ENCODE measurements around the gene METTL8.

The METTL8 gene

GRCh38 chr2:171433763-171434012, at the start of gene METTL8:
Gene METTL8 (minus strand): TSS chr2:171433990. CDS start chr2:171392185, 41,805 bp downstream.
- H3K79me2 ChIP-seq (ENCODE audit: insufficient read depth, low read length), result peaks cover 55% of the 10 kb centered on the region
- no peaks in the 10 kb centered on the region; the same call in 1 of the 2 replicates for H3K36me3 ChIP-seq (ENCODE audit: insufficient read depth, low read length)

GRCh38 chr2:171482877-171483276, 49.1 kb upstream of the METTL8 start:
- Histone ChIP-seq H4K20me1 (ENCODE audit: insufficient read depth, low read length, poor library complexity, severe bottlenecking) (no peaks in the 10 kb centered on the region), H3K9me2 (replicated peaks; ENCODE audit: low read depth, low read length) (no peaks in the 10 kb centered on the region), H3K4me2 (ENCODE audit: low read depth, low read length, poor library complexity, severe bottlenecking) (no peak overlapping the region), H3K4me1 (ENCODE audit: insufficient read depth, low read length, poor library complexity, severe bottlenecking) (peaks cover 6% of the 10 kb centered on the region), H3K79me2 (ENCODE audit: insufficient read depth, low read length) (no peaks in the 10 kb centered on the region), H3K4me3 (ENCODE audit: low read length, poor library complexity, severe bottlenecking) (no peak overlapping the region), H3K27me3 (ENCODE audit: insufficient read depth, low read length, poor library complexity, severe bottlenecking) (no peaks in the 10 kb centered on the region), H3K9ac (ENCODE audit: low read depth, low read length, poor library complexity, severe bottlenecking) (no peak overlapping the region), H2AFZ (ENCODE audit: low read length) (no peak overlapping the region), H3K36me3 (ENCODE audit: insufficient read depth, low read length) (peaks cover 38% of the 10 kb centered on the region; the same call in 1 of the 2 replicates), H3K9me3 (ENCODE audit: insufficient read depth, low read depth, low read length) (no peaks in the 10 kb centered on the region), H3F3A (ENCODE audit: low read depth) (no peaks in the 10 kb centered on the region)
- TF ChIP-seq EZH2phosphoT487 (IDR thresholded peaks at IDR 0.05; ENCODE audit: borderline replicate concordance), result no peak
- TF ChIP-seq CTCF (conservative IDR thresholded peaks at IDR 0.05; ENCODE audit: low read length), result no peak

More at GRCh38 chr2:171433763-171434012, at the start of gene METTL8:
- peaks cover 7% of the 10 kb centered on the region for H4K20me1 ChIP-seq (ENCODE audit: insufficient read depth, low read length, poor library complexity, severe bottlenecking)
- H3K4me3 ChIP-seq (ENCODE audit: low read length, poor library complexity, severe bottlenecking), result peak within 1 kb of the TSS; percentile 91
- TF ChIP-seq CTCF (conservative IDR thresholded peaks at IDR 0.05; ENCODE audit: low read length), result peak; percentile 66
- no peak for TF ChIP-seq EZH2phosphoT487 (IDR thresholded peaks at IDR 0.05; ENCODE audit: borderline replicate concordance)
- H2AFZ ChIP-seq (ENCODE audit: low read length), result peak within 1 kb of the TSS; percentile 96
- no peaks in the 10 kb centered on the region for H3K9me2 ChIP-seq (replicated peaks; ENCODE audit: low read depth, low read length)
- peak within 1 kb of the TSS; percentile 82 for H3K4me2 ChIP-seq (ENCODE audit: low read depth, low read length, poor library complexity, severe bottlenecking)
- H3K9me3 ChIP-seq (ENCODE audit: insufficient read depth, low read depth, low read length), result peaks cover 15% of the 10 kb centered on the region
- peaks cover 27% of the 10 kb centered on the region for H3K4me1 ChIP-seq (ENCODE audit: insufficient read depth, low read length, poor library complexity, severe bottlenecking)
- H3F3A ChIP-seq (ENCODE audit: low read depth), result no peaks in the 10 kb centered on the region
- H3K27me3 ChIP-seq (ENCODE audit: insufficient read depth, low read length, poor library complexity, severe bottlenecking), result no peaks in the 10 kb centered on the region
- H3K9ac ChIP-seq (ENCODE audit: low read depth, low read length, poor library complexity, severe bottlenecking), result peak within 1 kb of the TSS; percentile 91

- no peaks in the 10 kb centered on the region for H3K9me3 ChIP-seq (ENCODE audit: insufficient read depth, low read depth, low read length)
- H3K79me2 ChIP-seq (ENCODE audit: insufficient read depth, low read length), result no peaks in the 10 kb centered on the region
- H3K36me3 ChIP-seq (ENCODE audit: insufficient read depth, low read length), result peaks cover 38% of the 10 kb centered on the region; the same call in 1 of the 2 replicates
- no peaks in the 10 kb centered on the region for H3K9me2 ChIP-seq (replicated peaks; ENCODE audit: low read depth, low read length)
- H3K4me1 ChIP-seq (ENCODE audit: insufficient read depth, low read length, poor library complexity, severe bottlenecking), result peaks cover 6% of the 10 kb centered on the region
- no peak overlapping the region for H3K4me3 ChIP-seq (ENCODE audit: low read length, poor library complexity, severe bottlenecking)
- TF ChIP-seq EZH2phosphoT487 (IDR thresholded peaks at IDR 0.05; ENCODE audit: borderline replicate concordance) (no peak), CTCF (conservative IDR thresholded peaks at IDR 0.05; ENCODE audit: low read length) (no peak)
- H3K9ac ChIP-seq (ENCODE audit: low read depth, low read length, poor library complexity, severe bottlenecking), result no peak overlapping the region
- no peaks in the 10 kb centered on the region for H3K27me3 ChIP-seq (ENCODE audit: insufficient read depth, low read length, poor library complexity, severe bottlenecking)
- H3K4me2 ChIP-seq (ENCODE audit: low read depth, low read length, poor library complexity, severe bottlenecking), result no peak overlapping the region
- no peaks in the 10 kb centered on the region for H3F3A ChIP-seq (ENCODE audit: low read depth)
- no peak overlapping the region for H2AFZ ChIP-seq (ENCODE audit: low read length)
- H4K20me1 ChIP-seq (ENCODE audit: insufficient read depth, low read length, poor library complexity, severe bottlenecking), result no peaks in the 10 kb centered on the region
These were observed 48.5 kb upstream of the METTL8 start for GRCh38 chr2:171482308-171482707.
